GM21367 (cell line): ENCODE measurements around the gene SLC35E3.
"Not testable (repeated sequence)": the region's sequence is repeated elsewhere in the genome, so short reads cannot be mapped to it uniquely, and the experiment has no call there.

Experiments
- ATAC-seq: cut with Tn5 transposase; IDR thresholded peaks from one replicate; pipeline ENCODE4 v1.9.1; 2021; ENCODE audit not compliant: unreplicated experiment

SLC35E3 gene

DNA sequence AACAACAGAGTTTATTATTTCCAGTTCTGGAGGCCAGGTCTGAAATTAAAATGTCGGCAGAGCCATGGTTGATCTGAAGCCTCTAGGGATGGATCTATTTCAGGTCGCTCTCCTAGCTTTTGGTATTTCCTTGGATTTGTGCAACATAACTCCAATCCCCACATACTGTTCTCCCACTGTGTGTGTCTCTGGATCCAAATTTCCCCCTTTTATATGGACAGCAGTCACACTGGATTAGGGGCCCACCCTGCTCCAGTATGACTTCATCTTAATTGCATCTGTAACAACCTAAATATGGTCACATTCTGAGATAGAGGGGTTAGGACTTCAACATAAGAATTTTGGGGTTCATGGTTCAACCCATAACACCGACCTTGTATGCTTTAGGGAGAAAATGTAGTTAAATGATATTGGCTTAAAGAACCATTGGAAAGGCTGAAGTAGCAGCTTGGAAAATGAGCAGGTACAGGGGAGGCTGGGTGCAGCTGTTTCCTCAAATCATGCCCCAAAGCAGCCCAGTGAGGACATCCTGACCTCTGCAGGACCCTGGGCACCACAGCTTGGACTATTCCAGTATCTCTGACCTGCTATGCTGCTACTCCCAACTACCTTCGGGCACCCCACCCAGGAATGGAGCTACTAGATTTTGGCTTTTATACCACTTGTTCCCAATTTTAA is 48.1 kb downstream of the SLC35E3 start:
- ATAC-seq = no peak

DNA sequence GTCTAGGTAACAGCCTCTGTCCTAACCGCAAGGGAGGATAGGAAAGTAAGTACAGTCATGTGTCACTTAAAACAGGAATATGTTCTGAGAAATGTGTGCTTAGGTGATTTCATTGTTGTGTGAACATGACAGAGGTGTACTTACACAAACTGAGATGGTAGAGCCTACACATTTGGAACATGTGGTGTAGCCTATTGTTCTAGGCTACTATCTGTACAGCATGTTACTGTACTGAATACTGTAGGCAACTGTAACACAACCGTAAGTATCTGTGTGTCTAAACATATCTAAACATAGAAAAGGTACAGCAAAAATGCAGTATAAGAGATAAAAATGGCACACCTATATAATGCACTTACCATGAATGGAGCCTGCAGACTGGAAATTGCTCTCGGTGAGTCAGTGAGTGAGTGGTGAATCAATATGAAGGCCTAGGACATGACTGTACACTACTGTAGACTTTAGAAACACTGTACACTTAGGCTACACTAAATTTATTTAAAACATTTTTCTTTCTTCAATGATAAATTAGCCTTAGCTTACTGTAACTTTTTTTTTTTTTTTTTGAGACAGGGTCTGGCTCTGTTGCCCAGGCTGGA is 48.8 kb downstream of the SLC35E3 start:
- ATAC-seq = no peak

DNA sequence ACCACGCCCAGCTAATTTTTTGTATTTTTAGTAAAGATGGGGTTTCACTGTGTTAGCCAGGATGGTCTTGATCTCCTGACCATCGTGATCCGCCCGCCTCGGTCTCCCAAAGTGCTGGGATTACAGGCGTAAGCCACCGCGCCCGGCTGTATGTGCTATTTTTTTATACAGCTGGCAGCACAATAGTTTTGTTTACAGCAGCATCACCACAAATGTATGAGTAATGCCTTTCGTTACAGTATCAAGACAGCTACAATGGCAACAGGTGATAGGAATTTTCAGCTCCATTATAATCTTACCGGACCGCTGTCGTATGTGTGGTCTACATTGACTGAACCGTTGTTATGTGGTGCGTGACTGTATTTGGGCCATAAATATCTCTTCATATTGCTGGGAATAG is 50.4 kb downstream of the SLC35E3 start:
- ATAC-seq = no peak

DNA sequence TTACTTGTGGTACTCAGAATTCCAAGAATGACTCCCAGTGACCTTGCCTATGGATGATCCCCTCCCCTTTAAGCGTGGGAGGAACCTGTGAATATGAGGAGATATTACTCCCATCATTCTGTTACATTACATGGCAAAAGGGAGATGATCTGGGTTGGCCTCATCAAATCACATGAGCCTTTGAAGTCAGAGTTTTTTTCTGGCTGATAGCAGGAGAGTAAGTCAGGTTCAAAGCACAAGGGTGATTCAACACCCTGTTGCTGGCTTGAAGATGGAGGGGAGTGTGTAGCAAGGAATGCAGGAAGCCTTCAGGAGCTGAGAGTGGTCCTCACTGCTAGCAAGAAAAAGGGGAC is 52.9 kb downstream of the SLC35E3 start:
- ATAC-seq = no peak

DNA sequence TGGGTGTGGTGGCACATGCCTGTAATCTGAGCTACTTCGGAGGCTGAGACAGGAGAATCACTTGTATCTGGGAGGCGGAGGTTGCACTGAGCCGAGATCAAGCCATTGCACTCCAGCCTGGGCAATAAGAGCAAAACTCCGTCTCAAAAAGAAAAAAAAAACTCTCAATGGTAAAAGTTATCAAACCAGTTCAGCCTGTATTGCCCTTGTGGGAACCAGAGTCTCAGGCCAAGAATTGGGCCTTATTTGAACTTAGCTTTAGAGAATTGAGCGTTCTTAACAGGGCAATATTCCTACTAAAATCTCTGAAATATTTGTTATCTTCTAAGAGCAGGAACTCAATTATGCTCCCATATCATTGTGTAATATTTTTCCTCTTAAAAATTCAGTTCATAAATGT is 54.3 kb downstream of the SLC35E3 start:
- no peak for ATAC-seq

DNA sequence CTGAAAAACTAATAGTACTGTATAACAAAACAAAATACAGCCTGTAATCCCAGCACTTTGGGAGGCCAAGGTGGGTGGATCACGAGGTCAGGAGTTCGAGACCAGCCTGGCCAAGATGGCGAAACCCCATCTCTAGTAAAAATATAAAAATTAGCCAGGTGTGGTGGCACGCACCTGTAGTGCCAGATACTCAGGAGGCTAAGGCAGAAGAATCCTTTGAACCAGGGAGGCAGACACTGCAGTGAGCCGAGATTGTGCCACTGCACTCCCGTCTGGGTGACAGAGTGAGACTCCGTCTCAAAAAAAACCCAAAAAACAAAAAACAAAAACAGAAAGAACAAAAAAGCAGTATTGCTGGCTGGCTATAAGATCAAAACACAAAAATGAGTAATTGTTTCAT is 55.1 kb downstream of the SLC35E3 start:
- not testable (repeated sequence) for ATAC-seq

DNA sequence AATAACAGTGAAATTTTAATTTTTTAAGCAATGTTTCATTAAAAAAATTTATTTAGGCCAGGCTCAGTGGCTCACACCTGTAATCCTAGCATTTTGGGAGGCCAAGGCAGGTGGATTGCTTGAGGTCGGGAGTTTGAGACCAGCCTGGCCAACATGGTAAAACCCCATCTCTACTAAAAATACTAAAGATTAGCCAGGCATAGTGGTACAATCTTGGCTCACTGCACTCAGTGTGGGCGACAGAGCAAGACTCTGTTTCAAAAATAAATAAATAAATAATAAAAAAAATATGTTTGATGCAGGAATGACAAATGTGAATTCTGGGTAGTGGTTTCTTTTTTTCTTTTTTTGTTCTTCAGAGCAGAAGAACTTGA is 56.4 kb downstream of the SLC35E3 start:
- not testable (repeated sequence) for ATAC-seq

DNA sequence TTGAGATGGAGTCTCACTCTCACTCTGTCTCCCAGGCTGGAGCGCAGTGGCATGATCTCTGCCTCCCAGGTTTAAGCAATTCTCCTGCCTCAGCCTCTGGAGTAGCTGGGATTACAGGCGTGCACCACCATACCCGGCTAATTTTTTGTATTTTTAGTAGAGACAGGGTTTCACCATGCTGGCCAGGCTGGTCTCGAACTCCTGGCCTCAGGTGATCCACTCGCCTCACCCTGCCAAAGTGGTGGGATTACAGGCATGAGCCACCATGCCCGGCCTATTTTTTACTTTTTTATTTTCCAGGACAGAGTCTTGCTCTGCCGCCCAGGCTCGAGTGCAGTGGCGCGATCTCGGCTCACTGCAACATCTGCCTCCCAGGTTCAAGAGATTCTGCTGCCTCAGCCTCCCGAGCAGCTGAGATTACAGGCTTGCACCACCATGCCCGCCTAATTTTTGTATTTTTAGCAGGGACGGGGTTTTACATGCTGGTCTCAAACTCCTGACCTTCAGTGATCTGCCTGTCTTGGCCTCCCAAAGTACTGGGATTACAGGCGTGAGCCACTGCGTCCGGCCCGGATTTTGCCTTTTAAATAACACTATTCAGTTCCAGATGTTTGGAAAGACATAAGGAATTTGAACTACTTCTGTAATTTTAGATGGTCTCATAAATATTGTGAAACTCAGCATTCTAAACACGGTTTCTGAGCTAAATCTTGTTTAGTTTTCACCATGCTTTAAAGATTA is 57.1 kb downstream of the SLC35E3 start:
- not testable (repeated sequence) for ATAC-seq

DNA sequence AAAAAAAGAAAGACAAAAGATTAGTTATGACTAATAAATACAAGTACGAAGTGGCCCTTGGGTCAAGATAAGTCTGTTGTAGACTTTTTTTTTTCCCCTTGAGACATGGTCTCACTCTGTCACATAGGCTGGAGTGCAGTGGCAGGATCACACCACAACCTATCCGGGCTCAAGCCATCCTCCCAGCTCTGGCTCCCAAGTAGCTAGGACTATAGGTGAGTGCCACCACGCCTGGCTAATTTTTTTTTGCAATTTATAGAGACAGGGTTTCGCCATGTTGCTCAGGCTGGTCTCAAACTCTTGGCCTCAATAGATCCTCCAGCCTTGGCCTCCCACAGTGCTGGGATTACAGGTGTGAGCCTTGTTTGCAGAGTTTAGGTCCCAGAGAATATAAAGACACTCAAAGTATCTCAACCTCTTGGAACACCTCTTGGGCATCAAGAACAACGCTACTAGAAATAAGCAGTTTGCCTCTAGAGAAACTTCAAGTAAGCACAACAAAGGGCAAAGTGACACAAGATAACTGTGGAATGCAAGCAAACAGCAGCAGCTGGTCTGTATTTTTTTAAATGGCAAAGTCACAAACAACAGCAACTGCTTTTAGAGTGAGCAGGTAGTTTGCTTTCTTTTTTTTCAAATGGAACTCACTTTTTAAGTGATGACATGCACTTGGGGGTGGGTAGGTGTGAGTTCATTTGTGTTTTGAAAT is 58.1 kb downstream of the SLC35E3 start:
- ATAC-seq = no peak

DNA sequence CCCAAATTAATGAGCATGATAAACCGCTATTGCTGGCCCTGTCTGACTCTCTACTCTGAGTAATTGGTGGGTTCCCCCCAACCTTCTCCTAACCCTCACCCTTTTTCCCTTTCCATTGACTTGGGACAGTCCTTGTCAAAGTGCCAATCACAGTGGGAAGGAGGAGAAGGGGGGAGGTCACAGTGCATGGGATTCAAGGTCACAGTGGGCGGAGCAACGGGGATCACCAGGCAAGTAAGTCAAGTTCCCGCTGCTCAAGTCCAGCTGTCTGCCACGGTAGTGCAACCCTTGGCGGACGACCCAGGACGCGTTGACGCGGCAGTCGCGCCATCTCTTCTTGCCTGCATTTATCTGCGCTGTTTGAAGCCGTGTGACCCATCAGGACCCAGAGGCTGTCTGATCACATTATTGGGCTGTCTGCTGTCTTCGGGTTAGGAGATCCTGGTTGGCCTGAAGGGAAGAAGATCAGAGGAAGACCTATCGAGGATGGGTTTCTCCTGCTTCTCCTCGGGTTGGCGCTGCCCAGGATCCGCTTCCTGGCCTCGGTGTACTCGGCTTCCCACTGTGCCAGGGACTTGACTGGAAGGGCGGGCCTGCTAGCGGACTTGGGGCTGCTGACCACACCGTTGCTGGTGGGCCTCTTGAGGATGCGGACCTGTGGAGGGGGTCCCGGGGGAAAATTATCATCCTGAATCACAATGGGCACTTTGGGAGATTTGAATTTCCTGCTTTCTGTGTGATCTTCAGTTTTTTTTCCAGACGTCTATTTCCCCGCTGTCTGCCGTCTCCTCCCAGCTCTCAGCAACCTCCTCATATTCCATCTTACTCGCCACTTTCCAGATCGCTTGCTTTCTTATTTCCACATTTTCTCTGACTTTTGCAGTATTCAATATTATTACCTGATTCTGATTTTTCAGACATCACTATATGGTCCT is 58.9 kb downstream of the SLC35E3 start:
- no peak for ATAC-seq

DNA sequence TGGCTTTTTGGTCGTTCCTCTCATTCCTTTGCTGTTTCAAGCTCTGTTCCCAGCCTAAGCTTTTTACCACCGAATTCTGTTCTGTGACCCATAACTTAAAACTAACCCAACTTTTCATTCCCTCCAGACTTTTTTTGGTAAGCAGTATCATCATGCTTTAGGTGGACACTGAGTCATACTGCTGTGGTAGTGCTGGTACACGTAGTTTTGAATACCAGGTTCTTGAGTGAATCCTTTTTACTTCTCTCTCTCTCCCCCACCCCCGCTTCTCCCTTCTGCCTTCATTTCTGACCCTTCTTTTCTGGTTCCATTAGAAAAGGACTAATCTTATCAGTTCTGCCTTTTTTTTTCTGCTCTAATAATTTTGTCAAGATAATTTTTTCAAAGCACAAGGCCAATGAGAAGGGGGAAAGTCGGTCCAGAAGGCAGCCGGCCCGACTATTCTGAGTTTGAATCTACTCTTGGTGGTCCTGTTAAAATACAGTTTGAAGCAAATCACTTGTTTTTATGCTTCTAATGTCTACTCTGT is 59.7 kb downstream of the SLC35E3 start:
- ATAC-seq = no peak

DNA sequence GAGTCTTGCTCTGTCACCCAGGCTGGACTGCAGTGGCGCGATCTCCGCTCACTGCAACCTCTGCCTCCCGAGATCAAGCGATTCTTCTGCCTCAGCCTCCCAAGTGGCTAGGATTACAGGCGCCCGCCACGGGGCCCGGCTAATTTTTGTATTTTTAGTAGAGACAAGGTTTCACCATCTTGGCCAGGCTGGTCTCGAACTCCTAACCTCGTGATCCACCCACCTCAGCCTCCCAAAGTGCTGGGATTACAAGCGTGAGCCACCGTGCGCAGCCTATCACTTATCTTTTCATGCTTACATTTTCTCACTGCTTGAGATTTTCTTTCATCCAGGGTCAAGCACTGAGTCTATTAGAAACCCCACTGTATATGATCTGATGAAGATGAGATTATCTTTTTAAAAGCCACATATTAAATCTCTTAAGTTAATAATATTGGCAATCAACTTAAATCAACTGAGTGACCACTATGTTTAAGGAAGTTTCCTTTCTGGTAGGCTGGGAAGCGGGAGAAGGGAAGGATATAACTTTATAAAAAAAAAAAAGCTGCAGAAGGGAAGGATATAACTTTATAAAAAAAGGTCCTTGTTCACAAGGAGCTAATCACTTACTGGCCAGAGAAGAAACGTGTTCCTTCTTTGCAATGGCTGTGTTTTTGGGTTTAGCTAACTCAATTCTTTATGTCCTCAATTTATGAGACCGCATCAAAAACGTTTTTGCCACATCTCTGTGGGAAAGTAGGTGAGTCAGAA is 60.7 kb downstream of the SLC35E3 start:
- no peak for ATAC-seq

DNA sequence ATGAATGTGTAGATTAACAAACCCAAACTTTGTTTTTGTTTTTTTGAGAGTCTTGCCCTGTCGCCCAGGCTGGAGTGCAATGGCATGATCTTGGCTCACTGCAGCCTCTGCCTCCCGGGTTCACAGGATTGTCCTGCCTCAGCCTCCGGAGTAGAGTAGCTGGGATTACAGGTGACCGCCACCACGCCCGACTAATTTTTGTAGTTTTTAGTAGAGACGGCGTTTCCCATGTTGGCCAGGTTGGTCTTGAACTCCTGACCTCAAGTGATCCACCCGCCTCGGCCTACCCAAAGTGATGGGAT is 61.2 kb downstream of the SLC35E3 start:
- not testable (repeated sequence) for ATAC-seq

DNA sequence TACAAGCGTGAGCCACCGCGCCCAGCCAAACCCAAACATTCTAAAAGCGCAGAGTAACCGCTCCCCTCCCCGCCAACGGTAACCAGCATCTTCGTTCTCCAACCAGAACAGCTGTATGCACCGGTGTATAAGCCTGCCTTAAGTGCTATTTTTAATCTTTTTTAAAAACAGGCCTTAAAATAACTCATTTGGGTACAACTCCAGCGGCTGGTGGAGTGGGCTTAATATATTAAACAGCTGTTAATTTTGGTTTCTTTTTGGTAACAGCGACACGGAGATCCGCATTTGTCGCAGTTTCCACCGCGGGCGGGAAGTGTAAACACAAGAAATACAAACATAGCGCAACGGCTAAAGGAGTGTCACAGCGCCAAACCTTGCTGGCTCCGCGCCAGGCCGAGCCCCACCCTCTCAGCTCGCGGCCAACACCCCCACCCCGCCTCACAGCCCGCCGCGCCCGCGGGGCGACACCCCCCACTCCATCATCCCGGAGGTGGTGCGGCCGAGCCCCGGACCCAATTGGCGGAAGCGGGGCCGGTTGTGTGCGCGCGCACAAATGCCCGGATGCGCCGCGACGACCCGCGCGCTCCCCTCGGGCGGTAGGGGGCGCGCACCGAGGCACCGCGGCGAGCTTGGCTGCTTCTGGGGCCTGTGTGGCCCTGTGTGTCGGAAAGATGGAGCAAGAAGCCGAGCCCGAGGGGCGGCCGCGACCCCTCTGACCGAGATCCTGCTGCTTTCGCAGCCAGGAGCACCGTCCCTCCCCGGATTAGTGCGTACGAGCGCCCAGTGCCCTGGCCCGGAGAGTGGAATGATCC is 61.8 kb downstream of the SLC35E3 start, which contains the start of gene MDM2:
Gene MDM2, plus strand, starts transcription at position 602 of the 812 bp plus-strand sequence. CDS start 301 bp downstream, outside the sequence.
- peak; percentile 70 for ATAC-seq

DNA sequence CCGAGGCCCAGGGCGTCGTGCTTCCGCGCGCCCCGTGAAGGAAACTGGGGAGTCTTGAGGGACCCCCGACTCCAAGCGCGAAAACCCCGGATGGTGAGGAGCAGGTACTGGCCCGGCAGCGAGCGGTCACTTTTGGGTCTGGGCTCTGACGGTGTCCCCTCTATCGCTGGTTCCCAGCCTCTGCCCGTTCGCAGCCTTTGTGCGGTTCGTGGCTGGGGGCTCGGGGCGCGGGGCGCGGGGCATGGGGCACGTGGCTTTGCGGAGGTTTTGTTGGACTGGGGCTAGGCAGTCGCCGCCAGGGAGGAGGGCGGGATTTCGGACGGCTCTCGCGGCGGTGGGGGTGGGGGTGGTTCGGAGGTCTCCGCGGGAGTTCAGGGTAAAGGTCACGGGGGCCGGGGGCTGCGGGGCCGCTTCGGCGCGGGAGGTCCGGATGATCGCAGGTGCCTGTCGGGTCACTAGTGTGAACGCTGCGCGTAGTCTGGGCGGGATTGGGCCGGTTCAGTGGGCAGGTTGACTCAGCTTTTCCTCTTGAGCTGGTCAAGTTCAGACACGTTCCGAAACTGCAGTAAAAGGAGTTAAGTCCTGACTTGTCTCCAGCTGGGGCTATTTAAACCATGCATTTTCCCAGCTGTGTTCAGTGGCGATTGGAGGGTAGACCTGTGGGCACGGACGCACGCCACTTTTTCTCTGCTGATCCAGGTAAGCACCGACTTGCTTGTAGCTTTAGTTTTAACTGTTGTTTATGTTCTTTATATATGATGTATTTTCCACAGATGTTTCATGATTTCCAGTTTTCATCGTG is 62.6 kb downstream of the SLC35E3 start:
- ATAC-seq = peak; percentile 47

DNA sequence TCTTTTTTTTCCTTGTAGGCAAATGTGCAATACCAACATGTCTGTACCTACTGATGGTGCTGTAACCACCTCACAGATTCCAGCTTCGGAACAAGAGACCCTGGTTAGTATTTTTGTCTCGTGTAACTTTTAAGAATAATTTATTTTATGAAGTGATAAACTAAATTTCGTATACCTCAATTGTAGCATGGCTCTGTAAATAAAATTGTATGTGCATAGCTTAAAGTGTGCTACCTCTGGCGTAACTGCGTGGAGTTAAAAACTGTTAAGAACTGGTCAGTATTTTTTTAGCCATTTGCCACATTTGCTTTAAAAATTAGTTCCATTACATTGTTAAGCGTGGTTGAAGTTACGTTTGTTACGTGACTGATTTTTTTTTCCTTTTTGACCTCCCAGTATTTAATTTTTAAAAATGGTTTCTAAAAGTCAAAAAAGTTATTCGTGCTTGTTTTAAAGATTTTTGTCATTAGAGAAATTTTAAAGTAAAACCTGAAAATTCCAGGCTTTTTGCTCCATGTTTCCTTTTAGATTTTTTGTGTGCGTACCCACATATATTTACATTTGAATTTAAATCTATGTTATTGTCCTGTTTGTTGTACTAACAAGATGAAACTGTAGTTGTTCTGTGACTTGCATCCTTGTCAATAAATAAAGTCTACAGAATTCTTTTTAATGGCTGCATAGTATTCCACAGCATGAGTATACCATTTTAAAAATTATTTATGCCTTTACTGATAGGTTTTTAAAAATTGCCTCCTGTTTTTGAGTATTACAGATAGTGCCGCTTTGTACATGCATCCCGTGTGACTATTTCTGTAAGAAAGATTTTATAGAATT is 63.4 kb downstream of the SLC35E3 start:
- no peak for ATAC-seq

DNA sequence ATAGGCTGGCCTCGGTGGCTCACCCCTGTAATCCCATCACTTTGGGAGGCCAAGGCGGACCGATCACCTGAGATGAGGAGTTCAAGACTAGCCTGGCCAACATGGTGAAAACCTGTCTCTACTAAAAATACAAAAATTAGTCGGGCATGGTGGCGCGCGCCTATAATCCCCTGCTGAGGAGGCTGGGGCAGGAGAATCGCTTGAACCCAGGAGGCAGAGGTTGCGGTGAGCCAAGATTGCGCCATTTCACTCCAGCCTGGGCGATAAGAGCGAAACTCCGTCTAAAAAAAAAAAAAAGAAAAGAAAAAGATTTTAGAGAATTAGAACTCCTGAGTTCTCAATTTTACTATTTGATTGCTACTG is 64.0 kb downstream of the SLC35E3 start:
- not testable (repeated sequence) for ATAC-seq
